Cerebellar nuclear complex (tissue), 1 donor: Measurements from ENCODE around the gene TMEM179.

Experiments used
- DNase-seq, 2 experiments: peaks; one replicate each; lab custom pipeline; 2025; lab: John Stamatoyannopoulos, UW

Gene TMEM179

DNA sequence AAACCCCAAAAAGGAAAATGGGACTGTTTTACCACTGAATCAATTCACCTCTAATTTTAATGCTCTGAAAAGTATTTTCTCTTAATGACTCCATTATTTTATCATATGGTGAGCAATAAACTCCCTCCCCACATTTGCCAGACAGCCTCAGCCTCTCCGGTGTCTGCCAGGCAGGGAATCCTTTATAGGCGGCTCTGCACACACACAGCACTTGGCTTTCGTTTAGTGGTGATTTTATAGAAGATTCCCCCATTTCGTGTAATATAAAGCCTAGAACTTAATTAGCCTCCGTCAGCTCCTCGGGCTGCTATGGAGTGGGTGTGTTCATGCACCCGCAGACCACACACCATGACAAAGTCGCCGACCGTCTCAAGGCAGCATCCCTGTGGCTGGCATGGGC lies 35.1 kb downstream of the TMEM179 start:
- no peak for DNase-seq

DNA sequence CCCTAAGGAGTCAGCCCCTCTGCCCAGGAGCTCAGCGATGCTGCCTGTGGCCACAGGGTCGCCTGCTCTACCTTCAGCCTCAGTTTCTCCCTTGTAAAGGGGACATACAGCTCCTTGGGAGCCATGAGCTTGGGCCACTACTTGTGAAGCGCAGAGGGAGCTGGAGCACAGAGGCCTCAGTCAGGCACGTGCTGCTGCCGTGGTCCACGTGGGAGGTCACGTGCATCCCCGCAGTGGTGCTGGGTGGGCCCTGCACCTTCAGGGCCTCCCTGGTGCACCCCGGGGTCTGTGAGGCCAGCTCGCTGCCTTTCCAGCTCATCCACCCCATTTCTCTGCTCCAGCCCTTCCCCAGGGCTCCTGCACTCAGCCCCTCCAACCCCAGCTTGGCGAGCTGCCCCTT lies 36.0 kb downstream of the TMEM179 start:
- no peak for DNase-seq

DNA sequence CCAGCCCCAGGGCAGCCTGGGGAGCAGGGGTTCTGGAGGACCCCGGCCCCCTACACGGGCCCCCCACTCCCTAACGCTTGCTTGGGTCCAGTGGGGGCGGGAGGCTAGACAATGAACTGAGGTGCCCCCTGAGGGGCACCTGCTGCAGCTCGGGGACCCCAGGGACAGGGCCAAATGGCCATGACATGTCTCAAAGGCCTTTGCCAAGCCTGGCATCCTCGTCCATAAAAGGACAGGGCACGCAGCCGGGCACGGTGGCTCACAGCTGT lies 36.7 kb downstream of the TMEM179 start:
- no peak for DNase-seq

DNA sequence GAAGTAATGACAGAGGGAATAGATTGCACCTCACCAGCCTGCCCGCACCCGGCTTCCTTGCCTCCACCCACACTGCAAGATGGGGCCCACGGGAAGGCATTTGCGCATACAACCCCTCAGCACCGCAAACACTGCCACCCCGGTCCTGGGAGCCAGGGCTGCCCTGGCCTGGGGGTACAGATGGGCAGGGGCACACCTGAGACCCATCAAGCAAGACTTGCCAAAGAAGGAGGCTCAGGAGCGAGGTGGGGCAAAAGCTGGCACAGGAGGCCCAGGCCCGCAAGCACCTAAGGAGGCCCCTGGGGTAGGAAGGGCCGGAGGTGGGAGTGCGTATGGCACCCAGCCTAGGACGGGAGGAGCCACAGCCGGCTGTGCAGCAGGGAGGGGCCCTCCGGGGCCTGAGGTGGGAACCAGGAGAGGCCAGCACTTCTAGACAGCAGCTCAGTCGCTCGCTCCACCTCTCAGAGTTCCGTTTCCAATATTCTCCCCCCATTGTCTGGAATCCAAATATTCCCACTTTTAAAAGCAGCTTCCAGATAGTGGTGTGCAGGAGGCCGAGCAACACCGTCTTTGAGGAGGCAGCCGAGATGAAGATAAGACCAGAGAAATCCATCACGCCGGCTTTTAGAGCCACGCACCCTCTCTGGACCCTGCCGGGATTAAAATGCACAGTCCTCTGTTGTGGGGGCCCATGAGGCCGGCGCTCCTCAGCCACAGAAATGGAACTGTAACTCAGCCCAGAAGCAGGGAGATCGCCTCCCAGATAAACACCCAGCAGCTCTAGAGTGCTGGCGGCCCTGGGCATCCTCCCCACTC lies 37.2 kb downstream of the TMEM179 start:
- DNase-seq: no peak

DNA sequence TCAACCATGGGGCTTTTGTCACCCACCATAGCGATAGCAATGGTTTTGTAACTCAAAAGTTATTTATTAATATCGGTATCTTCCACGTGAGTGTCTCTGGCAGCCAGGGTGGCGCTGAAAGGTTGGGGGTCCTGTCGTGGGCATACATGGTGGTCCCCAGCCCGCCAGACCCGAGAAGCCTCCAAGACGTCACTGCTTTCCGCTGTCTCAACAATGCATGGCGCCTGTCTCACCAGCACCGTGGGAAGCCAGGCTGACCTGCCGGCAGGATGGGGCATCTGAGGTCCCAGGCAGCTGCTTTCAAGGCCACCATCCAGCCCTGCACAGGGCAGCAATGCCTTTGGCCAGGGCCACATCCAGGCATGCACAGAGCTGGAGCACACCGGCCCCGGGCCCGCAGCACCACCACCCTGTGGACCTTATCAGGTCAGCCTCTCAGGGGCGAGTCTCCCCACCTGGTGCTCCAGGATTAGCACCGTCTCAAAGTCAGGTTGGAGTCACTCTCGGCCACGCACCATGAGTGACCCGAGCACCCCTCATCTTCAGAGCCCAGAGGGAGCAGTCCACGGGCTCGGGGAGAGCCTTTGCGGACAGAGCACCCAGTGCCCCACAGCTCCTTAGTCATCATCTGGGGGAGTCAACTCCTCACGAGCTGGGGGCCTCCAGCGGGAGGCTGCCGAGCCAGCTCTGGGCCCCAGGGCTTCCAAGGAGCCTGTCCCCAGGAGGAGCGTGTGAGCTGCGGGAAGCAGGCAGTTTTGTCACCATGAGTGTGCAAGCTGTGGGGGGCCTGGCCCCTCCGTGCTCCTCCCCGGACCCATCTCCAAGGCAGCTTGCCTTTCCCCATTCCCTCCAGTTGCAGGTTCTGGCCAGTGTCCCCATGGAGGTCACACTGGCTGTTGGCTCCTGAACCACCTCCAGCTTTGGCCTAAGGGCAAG lies 39.6 kb downstream of the TMEM179 start:
- no peak for DNase-seq

DNA sequence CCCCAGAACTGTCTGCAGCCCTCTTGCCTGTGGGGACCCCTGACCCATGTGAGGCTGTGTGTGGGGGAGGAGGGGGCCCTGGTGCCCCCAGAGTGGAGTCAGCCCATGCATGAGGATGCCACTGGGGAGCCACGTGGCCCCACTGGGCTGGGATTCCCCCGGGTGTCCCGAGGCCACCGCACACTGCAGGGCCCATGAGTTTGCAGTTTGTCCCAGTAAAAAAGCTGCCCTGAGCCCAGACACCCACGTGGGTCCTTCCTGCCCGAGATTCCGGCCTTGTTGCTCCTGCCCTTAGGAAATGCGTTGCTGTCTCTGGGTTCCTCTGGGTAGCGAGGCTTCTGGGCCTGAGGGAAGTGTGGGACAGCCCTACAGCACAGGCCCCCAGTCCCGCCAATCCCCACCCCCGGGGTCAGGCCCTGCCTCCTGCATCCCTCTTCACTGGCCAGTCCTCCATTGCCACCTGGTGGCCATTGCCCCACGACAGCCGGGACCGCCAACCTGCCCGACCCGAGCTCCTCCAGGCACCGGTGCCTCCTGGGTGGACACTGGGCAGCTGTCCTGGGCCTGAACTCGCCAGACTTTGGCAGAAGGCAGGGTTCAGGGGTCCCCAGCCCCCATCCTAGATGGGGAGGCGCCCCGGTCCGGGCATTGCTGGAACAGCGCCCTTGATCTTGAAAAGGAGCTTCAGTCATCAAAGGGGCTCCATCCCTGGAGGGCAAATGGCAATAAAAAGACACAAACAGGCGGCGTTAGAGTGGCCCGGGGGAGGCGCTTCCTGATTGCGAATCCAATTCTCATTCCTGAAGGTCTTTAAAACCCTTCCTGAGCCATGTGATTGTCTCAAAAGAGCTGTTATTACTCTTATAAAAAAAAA lies 40.6 kb downstream of the TMEM179 start:
- DNase-seq: no peak

DNA sequence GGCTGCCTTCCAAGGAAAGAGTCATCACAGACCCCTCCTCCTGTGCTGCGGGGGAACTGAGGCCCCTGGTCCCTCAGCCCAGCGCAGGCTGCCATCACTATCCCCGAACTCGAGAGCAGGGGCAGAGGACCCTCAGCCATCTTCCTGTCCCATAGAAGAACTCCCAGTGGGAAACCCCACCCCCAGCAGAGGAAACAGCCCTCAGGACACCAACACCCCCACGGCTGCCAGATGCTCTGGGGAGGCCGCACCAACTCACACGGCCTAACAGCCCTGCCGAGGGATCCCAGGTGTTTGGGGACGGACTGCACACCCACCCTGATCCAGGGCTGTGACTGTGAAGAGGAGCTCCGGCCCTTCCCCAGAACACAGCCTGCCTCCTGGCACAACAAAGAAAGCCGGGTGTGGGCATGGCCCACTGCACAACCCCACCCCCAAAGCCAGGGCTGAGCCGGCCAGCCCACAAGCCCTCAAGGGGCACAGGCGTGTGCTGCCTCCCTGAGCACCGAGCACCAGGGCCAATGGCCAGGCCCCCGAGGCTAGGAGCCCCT lies 41.3 kb downstream of the TMEM179 start:
- no peak for DNase-seq

DNA sequence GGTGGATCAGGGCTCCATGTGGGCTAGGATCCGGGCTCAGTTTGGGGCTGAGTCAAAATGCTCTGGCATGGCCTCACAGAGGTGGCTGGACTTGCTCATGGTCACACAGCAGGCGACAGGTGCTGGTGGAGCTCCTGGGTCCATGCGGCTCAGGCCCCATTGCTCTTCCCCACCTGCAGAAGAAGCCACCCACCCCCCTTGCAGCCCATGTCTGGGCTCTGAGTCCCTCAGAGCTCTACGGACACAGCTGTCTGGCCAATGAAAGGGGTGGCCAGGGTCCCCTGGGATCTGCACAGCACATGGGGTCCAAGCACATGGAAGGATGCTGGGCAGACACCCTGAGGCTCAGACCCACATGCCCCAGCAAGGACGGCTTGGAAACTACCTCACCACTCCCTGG lies 42.0 kb downstream of the TMEM179 start:
- no peak for DNase-seq

DNA sequence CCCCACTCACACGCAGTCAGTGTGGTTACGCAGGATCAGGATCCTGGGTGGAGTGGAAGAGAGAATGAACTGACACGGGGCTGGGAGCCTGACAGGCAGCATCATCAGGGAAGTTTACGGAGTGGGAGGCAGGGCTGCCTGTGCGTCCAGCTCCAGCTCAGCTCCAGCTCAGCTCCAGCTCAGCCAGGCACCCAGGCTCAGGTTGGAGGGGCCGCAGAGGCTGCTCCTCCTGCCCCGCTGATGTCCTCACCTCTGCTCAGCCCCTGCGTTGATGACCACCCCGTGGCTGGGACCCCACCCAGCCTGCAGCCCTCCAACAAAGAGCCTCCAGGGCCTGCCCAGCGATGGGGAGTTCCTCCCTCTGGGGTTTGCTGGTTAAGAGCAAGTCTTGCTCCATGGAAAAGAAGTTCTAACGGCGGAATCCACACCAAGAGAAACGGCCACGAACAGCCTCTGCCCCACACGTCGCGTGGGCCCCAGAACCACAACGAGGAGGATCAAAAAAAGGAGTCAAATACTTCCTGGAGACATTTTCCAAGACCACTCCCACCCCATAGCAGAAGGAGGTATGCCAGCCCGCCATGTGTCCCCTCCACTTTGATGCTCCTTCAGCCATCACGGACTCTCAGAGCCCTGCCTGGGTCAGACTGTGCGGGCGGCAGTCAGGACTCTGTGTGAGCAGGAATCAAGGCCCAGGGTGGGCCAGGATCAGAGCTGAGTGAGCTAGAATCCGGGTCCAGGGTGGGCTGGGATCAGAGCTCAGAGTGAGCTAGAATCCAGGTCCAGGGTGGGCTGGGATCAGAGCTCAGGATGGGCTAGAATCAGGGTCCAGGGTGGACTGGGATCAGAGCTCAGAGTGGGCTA lies 42.7 kb downstream of the TMEM179 start:
- no peak for DNase-seq

DNA sequence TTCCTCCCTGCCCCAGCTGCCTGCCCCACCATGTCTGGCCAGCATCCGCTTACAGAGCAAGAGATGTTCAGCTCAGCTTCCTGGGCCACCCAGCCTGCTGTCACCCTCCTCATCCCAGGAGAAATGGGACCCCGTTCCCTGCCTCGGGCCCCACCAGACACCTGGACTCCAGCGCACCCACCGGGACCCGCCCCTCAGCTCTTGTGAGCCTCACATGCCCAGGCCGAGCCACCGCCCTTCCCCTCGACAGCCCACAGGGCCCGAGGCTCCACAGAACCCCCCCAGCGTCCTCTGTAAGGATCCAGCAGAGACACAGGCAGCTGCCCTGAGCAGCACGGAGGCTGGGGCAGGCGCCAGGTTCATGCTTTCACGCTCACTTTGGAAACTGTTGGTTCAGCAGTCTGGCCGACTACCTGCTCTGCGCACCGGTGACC lies 43.4 kb downstream of the TMEM179 start:
- DNase-seq: no peak

DNA sequence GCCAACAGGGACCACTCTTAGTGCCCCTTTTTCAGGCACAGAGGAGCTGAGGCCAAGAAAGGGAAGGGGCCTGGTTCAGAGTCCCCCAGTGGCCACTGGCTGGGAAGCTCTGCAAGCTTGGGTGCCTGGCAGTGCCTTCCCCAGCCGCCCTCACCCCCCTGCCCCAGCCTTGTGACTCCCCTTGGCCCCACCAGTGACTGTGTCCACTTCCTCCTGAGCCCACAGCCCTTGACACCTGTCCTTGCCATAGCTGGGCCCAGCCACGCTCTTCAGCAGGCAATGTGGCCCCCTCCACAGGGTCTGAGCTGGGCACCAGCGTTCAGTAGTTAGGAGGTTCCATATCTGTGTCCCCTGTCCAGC lies 44.0 kb downstream of the TMEM179 start:
- no peak for DNase-seq

DNA sequence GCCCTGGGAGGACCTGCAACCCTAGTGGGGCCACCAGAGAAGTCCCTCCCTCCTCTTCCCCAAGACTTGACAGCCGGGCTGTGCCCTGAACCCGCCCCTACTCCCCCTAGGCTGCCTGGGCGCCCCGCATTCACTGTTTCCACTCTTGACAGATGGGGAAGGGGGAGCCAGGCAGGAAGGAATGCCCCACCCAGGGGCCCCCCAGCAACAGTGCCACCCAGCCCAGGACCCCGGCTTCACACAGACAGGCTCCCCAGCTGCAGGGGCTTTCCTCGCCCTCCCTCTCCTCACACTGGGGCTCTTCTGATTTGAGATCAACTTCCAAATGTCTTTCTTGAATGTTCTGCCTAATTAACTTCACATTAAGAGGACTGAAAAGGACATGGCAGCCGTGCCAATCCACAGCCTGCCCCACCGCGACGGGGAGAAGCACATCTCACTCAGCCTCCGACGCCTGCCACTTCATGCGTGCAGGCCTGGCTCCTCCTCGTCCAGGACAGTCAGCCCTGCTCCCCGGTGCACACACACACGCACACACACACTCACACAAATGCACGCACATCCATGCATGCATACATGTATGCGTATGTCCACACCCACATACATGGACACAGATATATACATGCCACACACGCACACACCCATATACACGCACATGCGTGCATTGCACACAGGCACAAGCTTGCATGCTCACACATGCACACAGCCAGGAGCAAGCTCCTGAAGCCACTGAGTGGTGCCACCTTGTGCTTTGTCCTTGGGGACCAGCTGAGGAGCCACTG lies 44.6 kb downstream of the TMEM179 start:
- DNase-seq: no peak

DNA sequence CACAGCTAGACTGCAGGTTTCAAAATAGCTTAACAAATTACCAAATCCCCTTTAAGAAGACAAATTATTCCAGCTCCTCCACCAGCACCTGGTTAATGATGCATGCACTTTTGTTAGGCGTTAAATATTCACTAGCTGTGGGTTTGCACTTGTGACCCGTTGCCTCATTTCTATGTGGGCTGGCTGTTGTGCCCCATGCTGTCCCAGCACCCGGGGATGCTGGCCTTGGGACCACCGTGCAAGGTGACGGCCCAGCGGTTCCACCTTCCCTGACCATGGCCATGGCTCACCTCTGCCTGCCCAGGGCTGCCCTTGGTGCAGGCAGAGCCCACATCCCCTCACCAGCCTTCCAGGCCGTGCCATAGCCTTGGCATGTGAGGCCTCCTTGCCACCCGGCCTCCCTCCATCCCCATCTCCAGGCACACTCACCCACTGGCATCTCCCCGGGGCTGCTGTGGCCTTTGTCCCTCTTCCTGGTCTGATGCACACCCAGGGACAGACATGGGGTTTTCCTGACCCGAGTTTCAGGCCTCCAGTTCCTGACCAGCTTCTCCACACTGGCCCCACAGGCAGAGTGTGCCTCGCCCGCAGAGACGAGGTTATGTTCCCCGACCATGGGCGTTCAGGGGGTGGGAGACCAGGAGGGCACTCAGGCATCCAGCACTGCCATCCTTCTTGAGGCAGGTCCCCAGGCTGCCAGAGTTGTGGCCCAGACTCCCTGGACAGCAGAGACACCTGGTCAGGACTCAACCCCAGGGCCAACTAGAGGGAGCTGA lies 45.4 kb downstream of the TMEM179 start:
- no peak for DNase-seq

DNA sequence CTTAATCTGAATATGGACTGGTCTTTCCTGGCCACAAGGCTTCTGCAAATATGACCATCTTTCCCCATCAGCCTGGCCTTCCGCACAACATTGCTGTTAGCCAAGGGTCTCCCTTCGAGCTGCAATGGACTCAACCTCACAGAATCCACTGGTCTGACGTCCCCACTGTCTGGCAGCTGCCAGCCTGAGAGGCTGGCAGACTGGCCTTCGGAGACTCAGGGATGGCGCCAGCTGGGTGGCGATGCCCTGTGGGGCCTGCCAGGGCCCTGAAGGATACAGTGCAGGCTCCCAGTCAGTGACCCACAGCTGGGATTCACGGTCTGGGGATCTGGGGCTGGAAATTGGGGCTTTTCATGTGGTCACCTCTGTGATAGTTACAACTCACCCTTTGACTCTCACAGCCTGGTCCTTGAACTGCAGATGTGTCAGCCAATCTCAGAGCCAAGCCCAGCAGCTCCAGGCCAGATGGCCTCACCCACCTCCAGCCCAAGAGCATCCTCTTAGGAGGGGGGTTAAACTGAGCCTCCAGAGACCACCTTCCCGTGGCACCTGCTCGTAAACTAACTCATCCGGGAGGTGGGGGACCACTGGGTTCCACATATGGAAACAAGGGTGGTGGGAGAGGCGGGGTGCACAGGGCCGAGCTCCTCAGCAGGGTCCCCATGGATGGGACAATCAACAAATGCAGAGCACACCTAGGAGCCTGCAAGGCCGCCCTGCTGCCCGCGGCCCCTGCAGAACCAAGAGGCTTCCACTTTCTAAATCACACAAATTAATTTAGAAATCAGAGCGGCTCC lies 46.1 kb downstream of the TMEM179 start:
- no peak for DNase-seq

DNA sequence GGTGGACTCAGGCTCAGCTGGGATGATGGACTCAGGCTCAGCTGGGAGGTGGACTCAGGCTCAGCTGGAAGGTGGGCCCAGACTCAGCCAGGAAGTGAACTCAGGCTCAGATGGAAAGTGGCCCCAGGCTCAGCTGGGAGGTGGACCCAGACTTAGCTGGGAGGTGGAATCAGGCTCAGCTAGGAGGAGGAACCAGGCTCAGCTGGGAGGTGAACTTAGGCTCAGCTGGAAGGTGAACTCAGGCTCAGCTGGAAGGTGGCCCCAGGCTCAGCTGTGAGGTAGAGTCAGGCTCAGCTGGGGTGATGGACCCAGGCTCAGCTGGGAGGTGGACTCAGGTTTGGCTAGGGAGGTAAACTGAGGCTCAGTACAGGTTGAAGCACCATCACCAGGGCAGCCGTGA lies 46.8 kb downstream of the TMEM179 start:
- no peak for DNase-seq

DNA sequence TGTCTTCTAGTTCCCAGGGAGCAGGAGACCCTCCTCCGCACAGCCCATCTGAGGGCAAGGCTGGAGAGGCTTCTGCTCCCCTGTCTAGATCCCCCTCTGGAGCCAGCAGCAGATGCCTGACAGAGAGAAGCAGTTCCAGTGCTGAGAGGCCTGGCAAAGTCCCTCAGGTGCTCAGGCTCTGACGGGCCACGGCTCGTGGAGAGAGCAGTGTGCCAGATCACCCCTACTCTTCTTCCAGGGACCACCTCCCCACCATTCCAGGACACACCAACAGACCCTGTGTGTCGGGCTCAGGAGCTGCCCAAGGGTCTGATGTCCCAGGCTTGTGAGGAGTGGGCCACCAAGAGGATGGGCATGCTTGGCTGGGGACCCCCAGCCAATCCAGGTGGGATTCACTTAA lies 47.5 kb downstream of the TMEM179 start:
- no peak for DNase-seq

DNA sequence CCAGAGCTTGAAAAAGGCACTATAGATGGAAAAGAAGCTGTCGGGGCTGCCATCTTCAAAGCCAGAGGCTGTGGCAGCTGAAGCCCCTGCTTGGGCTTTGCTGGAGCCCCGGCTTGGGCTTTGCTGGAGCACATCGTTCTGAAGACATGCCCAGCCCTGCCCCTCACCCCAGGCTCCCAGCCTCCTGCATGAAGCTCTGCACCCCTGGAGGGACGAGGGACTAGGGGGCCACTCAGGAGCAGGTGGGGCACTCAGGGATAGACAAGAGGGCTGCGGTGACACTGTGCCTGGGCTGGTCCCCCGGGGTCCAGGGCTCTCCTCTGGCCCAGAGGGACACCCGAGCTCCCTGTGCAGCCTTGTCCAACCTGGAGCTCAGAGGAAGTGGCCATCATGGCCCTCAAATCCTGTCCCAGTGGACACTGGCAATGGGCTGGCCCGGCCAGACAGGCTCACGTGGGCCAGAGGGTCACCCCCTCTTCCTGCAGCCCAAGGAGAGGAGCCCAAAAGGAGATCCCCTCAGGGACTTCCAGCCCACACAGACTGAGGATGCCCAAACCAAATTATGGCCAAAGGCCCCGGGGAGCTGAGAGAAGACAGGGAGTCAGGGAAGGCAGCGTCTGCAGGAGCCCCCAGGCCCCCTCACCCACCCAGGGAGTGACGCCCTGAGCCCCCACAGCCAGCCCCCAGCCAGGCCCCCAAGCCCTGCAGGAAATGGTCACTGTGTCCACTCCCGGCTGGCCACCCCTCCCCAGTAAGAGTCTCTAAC lies 48.1 kb downstream of the TMEM179 start:
- no peak for DNase-seq
